Natural killer cell treated with Interleukin-12 subunit alpha and Interleukin-12 subunit beta and Interleukin-15 and Interleukin-18, amount 100 ng/mL, for 72 hours (primary cell): Measurements from ENCODE around the gene PCCA. TPM values are rescaled to one million over a fixed set of nuclear protein-coding genes. Genes with fewer than 3 reads are reported as not detected.
"Not testable (repeated sequence)": the region's sequence is repeated elsewhere in the genome, so short reads cannot be mapped to it uniquely, and the experiment has no call there.

ENCODE experiments used
- ATAC-seq, 2 donors: fragments of 150-1000 bp; cut with Tn5 transposase in 1 of 2; sonication (Bioruptor Pico), chemical (Tn5 transposase) in 1 of 2; 2 replicates each; pipeline ENCODE4 v1.10.0; 2021
- DNase-seq: peaks from one replicate; pipeline ENCODE4 v3.0.0; 2022; ENCODE audit warnings: low spot score
- H3K27ac Mint-ChIP-seq, 2 donors: 1 replicate in 1 of 2; 2 replicates in 1 of 2; pipeline ENCODE4 v1.8.0; 2022; ENCODE audit warnings: mixed read lengths in 2 of 2, mild to moderate bottlenecking in 1 of 2, moderate library complexity in 1 of 2
- H3K27me3 Mint-ChIP-seq, 2 donors: 1 replicate in 1 of 2; 2 replicates in 1 of 2; pipeline ENCODE4 v1.8.0; 2022; ENCODE audit warnings: mixed read lengths in 2 of 2
- H3K36me3 Mint-ChIP-seq: one replicate; pipeline ENCODE4 v1.8.0; 2022; ENCODE audit warnings: mixed read lengths
- H3K4me1 Mint-ChIP-seq, 2 donors: 1 replicate in 1 of 2; 2 replicates in 1 of 2; pipeline ENCODE4 v1.8.0; 2022; ENCODE audit warnings: low read depth in 2 of 2, mixed read lengths in 2 of 2, mild to moderate bottlenecking in 1 of 2
- H3K4me3 Mint-ChIP-seq: one replicate; pipeline ENCODE4 v1.8.0; 2022; ENCODE audit warnings: mixed read lengths
- H3K9me3 Mint-ChIP-seq: 2 replicates; pipeline ENCODE4 v1.8.0; 2022; ENCODE audit warnings: mixed read lengths
- total RNA-seq, 2 donors: library from RNA; stranded (reverse); gene quantifications; one replicate each; pipeline ENCODE4 v1.2.3, GENCODE V29; 2022

PCCA gene
- total RNA-seq, 2 donors from 2014 or later: 9.1 to 27.1 TPM

- H3K4me1 Mint-ChIP-seq: peaks cover 9% of the 10 kb centered on the region in 2 donors
- no peak for ATAC-seq
- no peaks in the 10 kb centered on the region for H3K9me3 Mint-ChIP-seq
Observed at GRCh38 chr13:100160450-100160849, 71.6 kb downstream of the PCCA start.

GRCh38 chr13:100163375-100163774 lies 74.5 kb downstream of the PCCA start:
- H3K27ac Mint-ChIP-seq: no peak overlapping the region
- no peak overlapping the region for H3K4me3 Mint-ChIP-seq
- H3K9me3 Mint-ChIP-seq: no peaks in the 10 kb centered on the region
- DNase-seq: no peak
- no peak for ATAC-seq
- H3K36me3 Mint-ChIP-seq: peaks cover 9% of the 10 kb centered on the region
- H3K4me1 Mint-ChIP-seq: peaks cover 0 to 3% of the 10 kb centered on the region in 2 donors
- H3K27me3 Mint-ChIP-seq: no peaks in the 10 kb centered on the region

More at GRCh38 chr13:100160450-100160849, 71.6 kb downstream of the PCCA start:
- Mint-ChIP-seq H3K27me3 (no peaks in the 10 kb centered on the region), H3K4me3 (no peak overlapping the region), H3K36me3 (peaks cover 14% of the 10 kb centered on the region), H3K27ac (no peak overlapping the region)
- no peak for DNase-seq

- Mint-ChIP-seq H3K36me3 (peaks cover 7% of the 10 kb centered on the region), H3K9me3 (no peaks in the 10 kb centered on the region), H3K27ac (no peak overlapping the region), H3K27me3 (no peaks in the 10 kb centered on the region), H3K4me3 (no peak overlapping the region), H3K4me1 (no peaks in the 10 kb centered on the region)
- DNase-seq (no peak), ATAC-seq (no peak)
Observed at GRCh38 chr13:100173203-100173602, 84.3 kb downstream of the PCCA start.

GRCh38 chr13:100174455-100174854 lies 85.6 kb downstream of the PCCA start:
- not testable (repeated sequence) for H3K9me3 Mint-ChIP-seq, H3K36me3 Mint-ChIP-seq, H3K4me3 Mint-ChIP-seq, ATAC-seq, H3K27me3 Mint-ChIP-seq, DNase-seq, H3K4me1 Mint-ChIP-seq, H3K27ac Mint-ChIP-seq

- no peak overlapping the region for H3K4me3 Mint-ChIP-seq
- ATAC-seq: no peak
- no peak for DNase-seq
- H3K27me3 Mint-ChIP-seq: no peaks in the 10 kb centered on the region
- no peak overlapping the region for H3K27ac Mint-ChIP-seq
- H3K4me1 Mint-ChIP-seq: peaks cover 0 to 5% of the 10 kb centered on the region in 2 donors
- H3K9me3 Mint-ChIP-seq: no peaks in the 10 kb centered on the region
- peaks cover 7% of the 10 kb centered on the region for H3K36me3 Mint-ChIP-seq
Observed at GRCh38 chr13:100175078-100175802, 86.3 kb downstream of the PCCA start.

GRCh38 chr13:100175803-100176182 lies 86.9 kb downstream of the PCCA start:
- H3K27me3 Mint-ChIP-seq: no peaks in the 10 kb centered on the region
- H3K4me1 Mint-ChIP-seq: peaks cover 0 to 5% of the 10 kb centered on the region in 2 donors
- no peak for ATAC-seq
- H3K4me3 Mint-ChIP-seq: no peak overlapping the region
- no peak for DNase-seq
- H3K27ac Mint-ChIP-seq: no peak overlapping the region
- H3K36me3 Mint-ChIP-seq: peaks cover 7% of the 10 kb centered on the region
- H3K9me3 Mint-ChIP-seq: no peaks in the 10 kb centered on the region

- no peak overlapping the region for H3K4me3 Mint-ChIP-seq
- no peak overlapping the region for H3K27ac Mint-ChIP-seq
- H3K9me3 Mint-ChIP-seq: no peaks in the 10 kb centered on the region
- peaks cover 7% of the 10 kb centered on the region for H3K36me3 Mint-ChIP-seq
- DNase-seq (no peak), ATAC-seq (no peak)
- H3K27me3 Mint-ChIP-seq: no peaks in the 10 kb centered on the region
- H3K4me1 Mint-ChIP-seq: peaks cover 0 to 5% of the 10 kb centered on the region in 2 donors
Observed at GRCh38 chr13:100176801-100177400, 88.0 kb downstream of the PCCA start.

- peaks cover 10 to 16% of the 10 kb centered on the region in 2 donors for H3K4me1 Mint-ChIP-seq
- ATAC-seq (no peak), DNase-seq (no peak)
- H3K4me3 Mint-ChIP-seq: no peak overlapping the region
- H3K36me3 Mint-ChIP-seq: no peaks in the 10 kb centered on the region
- no peaks in the 10 kb centered on the region for H3K9me3 Mint-ChIP-seq
- no peak overlapping the region for H3K27ac Mint-ChIP-seq
- H3K27me3 Mint-ChIP-seq: no peaks in the 10 kb centered on the region
Observed at GRCh38 chr13:100178309-100178708, 89.4 kb downstream of the PCCA start.

GRCh38 chr13:100179276-100179675 lies 90.4 kb downstream of the PCCA start:
- ATAC-seq: no peak
- H3K27me3 Mint-ChIP-seq: no peaks in the 10 kb centered on the region
- no peaks in the 10 kb centered on the region for H3K36me3 Mint-ChIP-seq
- H3K27ac Mint-ChIP-seq: no peak overlapping the region
- peaks cover 13 to 19% of the 10 kb centered on the region in 2 donors for H3K4me1 Mint-ChIP-seq
- no peaks in the 10 kb centered on the region for H3K9me3 Mint-ChIP-seq
- H3K4me3 Mint-ChIP-seq: no peak overlapping the region
- DNase-seq: no peak

- no peaks in the 10 kb centered on the region for H3K9me3 Mint-ChIP-seq
- ATAC-seq (peak in 1 of 2 donors; percentile 38), DNase-seq (no peak)
- peak overlapping the region; percentile 9 for H3K4me3 Mint-ChIP-seq
- H3K27me3 Mint-ChIP-seq: no peaks in the 10 kb centered on the region
- H3K4me1 Mint-ChIP-seq: peaks cover 13 to 22% of the 10 kb centered on the region in 2 donors
- H3K36me3 Mint-ChIP-seq: no peaks in the 10 kb centered on the region
- H3K27ac Mint-ChIP-seq: peak overlapping the region in 1 of 2 donors; percentile 59
Observed at GRCh38 chr13:100182900-100183490, 94.1 kb downstream of the PCCA start.

GRCh38 chr13:100184095-100184494 lies 95.2 kb downstream of the PCCA start:
- Mint-ChIP-seq H3K27ac (no peak overlapping the region), H3K4me1 (peaks cover 13 to 22% of the 10 kb centered on the region in 2 donors), H3K9me3 (no peaks in the 10 kb centered on the region), H3K36me3 (no peaks in the 10 kb centered on the region), H3K27me3 (no peaks in the 10 kb centered on the region), H3K4me3 (no peak overlapping the region)
- ATAC-seq: no peak
- no peak for DNase-seq

- no peak for ATAC-seq
- H3K27ac Mint-ChIP-seq: no peak overlapping the region
Observed at GRCh38 chr13:100195568-100195967, 106.7 kb downstream of the PCCA start.

GRCh38 chr13:100196375-100196774 lies 107.5 kb downstream of the PCCA start:
- Mint-ChIP-seq H3K9me3 (no peaks in the 10 kb centered on the region), H3K27me3 (no peaks in the 10 kb centered on the region), H3K36me3 (no peaks in the 10 kb centered on the region), H3K27ac (no peak overlapping the region), H3K4me3 (no peak overlapping the region), H3K4me1 (peaks cover 0 to 2% of the 10 kb centered on the region in 2 donors)
- ATAC-seq (no peak), DNase-seq (no peak)

More at GRCh38 chr13:100195568-100195967, 106.7 kb downstream of the PCCA start:
- peaks cover 0 to 2% of the 10 kb centered on the region in 2 donors for H3K4me1 Mint-ChIP-seq
- H3K9me3 Mint-ChIP-seq: no peaks in the 10 kb centered on the region
- DNase-seq: no peak
- H3K36me3 Mint-ChIP-seq: no peaks in the 10 kb centered on the region
- no peaks in the 10 kb centered on the region for H3K27me3 Mint-ChIP-seq
- H3K4me3 Mint-ChIP-seq: no peak overlapping the region

GRCh38 chr13:100197116-100197515 lies 108.2 kb downstream of the PCCA start:
- H3K4me3 Mint-ChIP-seq: no peak overlapping the region
- no peak overlapping the region for H3K27ac Mint-ChIP-seq
- DNase-seq (no peak), ATAC-seq (no peak)
- no peaks in the 10 kb centered on the region for H3K4me1 Mint-ChIP-seq
- H3K36me3 Mint-ChIP-seq: no peaks in the 10 kb centered on the region
- H3K27me3 Mint-ChIP-seq: no peaks in the 10 kb centered on the region
- no peaks in the 10 kb centered on the region for H3K9me3 Mint-ChIP-seq
